ENCODE data around the gene PNMA8A. TPM values are rescaled to one million over a fixed set of nuclear protein-coding genes. Genes with fewer than 3 reads are reported as not detected.

Gene PNMA8A, protein sequence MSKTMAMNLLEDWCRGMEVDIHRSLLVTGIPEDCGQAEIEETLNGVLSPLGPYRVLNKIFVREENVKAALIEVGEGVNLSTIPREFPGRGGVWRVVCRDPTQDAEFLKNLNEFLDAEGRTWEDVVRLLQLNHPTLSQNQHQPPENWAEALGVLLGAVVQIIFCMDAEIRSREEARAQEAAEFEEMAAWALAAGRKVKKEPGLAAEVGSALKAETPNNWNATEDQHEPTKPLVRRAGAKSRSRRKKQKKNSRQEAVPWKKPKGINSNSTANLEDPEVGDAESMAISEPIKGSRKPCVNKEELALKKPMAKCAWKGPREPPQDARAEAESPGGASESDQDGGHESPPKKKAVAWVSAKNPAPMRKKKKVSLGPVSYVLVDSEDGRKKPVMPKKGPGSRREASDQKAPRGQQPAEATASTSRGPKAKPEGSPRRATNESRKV
- total RNA-seq (2014; rRNA removed; shearing (Covaris generic)), result not detected in 2 replicates
- not detected in 2 replicates for total RNA-seq (2022)
- Bru-seq, nascent RNA, result percentile 17 among the genes with signal in this experiment
- percentile 7 among the genes with signal in this experiment for BruChase-seq, experiment 1, labeled RNA remaining after a 6-hour chase
- BruChase-seq, experiment 2, labeled RNA remaining after a 2-hour chase, result percentile 13 among the genes with signal in this experiment
- long read RNA-seq, result 0 reads

DNA sequence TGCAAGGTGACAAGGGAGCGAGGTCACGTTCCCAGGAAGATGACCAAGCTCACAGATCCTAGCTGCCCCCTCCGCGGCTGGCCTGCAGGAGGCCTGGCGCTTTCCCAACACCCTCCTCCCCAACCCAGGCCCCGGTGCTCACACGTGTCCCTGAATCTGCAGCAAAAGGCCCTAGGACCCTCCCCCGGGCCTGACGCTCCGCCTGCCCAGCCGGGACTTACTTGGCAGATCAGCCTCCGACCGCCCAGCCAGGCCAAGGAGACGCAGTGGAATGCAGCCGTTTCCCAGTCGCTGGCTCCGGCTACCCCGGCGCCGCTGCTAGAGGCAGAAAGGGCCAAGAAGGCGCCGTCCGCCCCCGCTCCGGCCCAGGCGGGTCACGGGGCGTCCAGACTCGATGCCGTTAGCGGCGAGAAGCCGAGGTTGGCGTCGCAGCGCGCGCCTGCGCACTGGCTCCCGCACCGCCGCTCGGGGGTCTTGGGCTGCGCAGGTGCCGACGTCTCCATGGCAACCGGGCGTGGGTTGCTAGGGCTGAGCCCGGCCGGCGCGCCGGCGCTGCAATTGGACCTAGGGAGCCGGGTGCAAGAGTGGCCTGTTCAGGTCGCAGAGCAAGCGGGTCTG, at the start of gene PNMA8A:
Gene PNMA8A, minus strand, starts transcription at position 448 of the 618 bp plus-strand sequence. CDS start 528 bp downstream, outside the sequence.
- no TSS peak for BruUV-seq (replicated peaks)
- CTCF ChIA-PET (ENCODE audit: unreplicated experiment), result no interaction called here
- no peak within 1 kb of the TSS for H3K4me3 ChIP-seq (ENCODE audit: low read depth, low read length, poor library complexity, severe bottlenecking)

DNA sequence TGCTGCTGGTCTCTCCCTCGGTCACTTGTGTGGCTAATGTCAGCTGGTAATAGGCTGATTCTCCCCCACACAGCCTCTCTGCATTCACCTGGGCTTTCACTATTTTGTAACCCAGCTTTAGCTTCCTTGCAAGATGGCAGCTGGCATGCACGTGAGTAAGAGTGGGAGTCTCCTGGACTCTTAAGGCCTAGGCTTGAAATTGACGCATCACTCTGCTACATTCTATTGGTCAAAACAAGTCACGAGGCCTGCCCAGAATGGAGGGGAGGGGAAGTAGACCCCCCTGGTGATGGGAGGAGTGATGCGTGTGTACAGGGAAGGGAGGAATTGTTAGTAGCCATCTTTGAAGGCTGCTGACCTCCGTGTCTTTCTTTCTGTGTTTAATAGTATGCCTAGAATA, 49.3 kb upstream of the PNMA8A start:
- CTCF ChIA-PET (ENCODE audit: unreplicated experiment), result interaction anchor here (0.6 to 1.1 kb wide), 2 partner anchors 17 to 236 kb away, joined by 3 to 4 read pairs; no protein-coding TSS in a partner anchor
- H4K20me1 ChIP-seq (ENCODE audit: insufficient read depth, low read length), result no peaks in the 10 kb centered on the region
- H3K4me1 ChIP-seq (ENCODE audit: insufficient read depth, low read length, poor library complexity, severe bottlenecking), result peaks cover 28% of the 10 kb centered on the region
- H2AFZ ChIP-seq (ENCODE audit: low read length), result peak overlapping the region; percentile 91
- BruUV-seq (replicated peaks), result no TSS peak
- no peaks in the 10 kb centered on the region for H3K36me3 ChIP-seq (ENCODE audit: insufficient read depth, low read length)
- POLR2A ChIA-PET, result no interaction called here
- no peak overlapping the region for H3K4me3 ChIP-seq (ENCODE audit: low read depth, low read length, poor library complexity, severe bottlenecking)
- intact Hi-C loops (cut with micrococcal nuclease; ENCODE audit: unreplicated experiment), result no loop called here
- DNase-seq (ENCODE audit: low spot score), result no peak
- no peaks in the 10 kb centered on the region for H3K9me2 ChIP-seq (ENCODE audit: insufficient read depth, low read length)
- H3K27ac ChIP-seq (ENCODE audit: low read depth, low read length, poor library complexity, severe bottlenecking), result peak overlapping the region; percentile 50
- TF ChIP-seq, protein P1, sequence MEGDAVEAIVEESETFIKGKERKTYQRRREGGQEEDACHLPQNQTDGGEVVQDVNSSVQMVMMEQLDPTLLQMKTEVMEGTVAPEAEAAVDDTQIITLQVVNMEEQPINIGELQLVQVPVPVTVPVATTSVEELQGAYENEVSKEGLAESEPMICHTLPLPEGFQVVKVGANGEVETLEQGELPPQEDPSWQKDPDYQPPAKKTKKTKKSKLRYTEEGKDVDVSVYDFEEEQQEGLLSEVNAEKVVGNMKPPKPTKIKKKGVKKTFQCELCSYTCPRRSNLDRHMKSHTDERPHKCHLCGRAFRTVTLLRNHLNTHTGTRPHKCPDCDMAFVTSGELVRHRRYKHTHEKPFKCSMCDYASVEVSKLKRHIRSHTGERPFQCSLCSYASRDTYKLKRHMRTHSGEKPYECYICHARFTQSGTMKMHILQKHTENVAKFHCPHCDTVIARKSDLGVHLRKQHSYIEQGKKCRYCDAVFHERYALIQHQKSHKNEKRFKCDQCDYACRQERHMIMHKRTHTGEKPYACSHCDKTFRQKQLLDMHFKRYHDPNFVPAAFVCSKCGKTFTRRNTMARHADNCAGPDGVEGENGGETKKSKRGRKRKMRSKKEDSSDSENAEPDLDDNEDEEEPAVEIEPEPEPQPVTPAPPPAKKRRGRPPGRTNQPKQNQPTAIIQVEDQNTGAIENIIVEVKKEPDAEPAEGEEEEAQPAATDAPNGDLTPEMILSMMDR (conservative IDR thresholded peaks at IDR 0.05; ENCODE audit: low read length), result no peak
- TF ChIP-seq EZH2phosphoT487 (IDR thresholded peaks at IDR 0.05; ENCODE audit: borderline replicate concordance, low read depth, low read length), result no peak
- no peaks in the 10 kb centered on the region for H3K9me3 ChIP-seq (ENCODE audit: low read length)
- peak overlapping the region; percentile 56 for H3K4me2 ChIP-seq (ENCODE audit: low read length)
- no peaks in the 10 kb centered on the region for H3K79me2 ChIP-seq (ENCODE audit: insufficient read depth, low read depth, low read length)

More for the DNA sequence above, at the start of gene PNMA8A:
- Histone ChIP-seq H3K4me1 (ENCODE audit: insufficient read depth, low read length, poor library complexity, severe bottlenecking) (peaks cover 30% of the 10 kb centered on the region), H3K4me2 (ENCODE audit: low read length) (no peak within 1 kb of the TSS), H3K79me2 (ENCODE audit: insufficient read depth, low read depth, low read length) (no peaks in the 10 kb centered on the region), H3K36me3 (ENCODE audit: insufficient read depth, low read length) (no peaks in the 10 kb centered on the region), H4K20me1 (ENCODE audit: insufficient read depth, low read length) (no peaks in the 10 kb centered on the region), H2AFZ (ENCODE audit: low read length) (peak within 1 kb of the TSS; percentile 2; the same call in 1 of the 2 replicates), H3K9me3 (ENCODE audit: low read length) (no peaks in the 10 kb centered on the region), H3K27ac (ENCODE audit: low read depth, low read length, poor library complexity, severe bottlenecking) (no peak within 1 kb of the TSS), H3K9me2 (ENCODE audit: insufficient read depth, low read length) (no peaks in the 10 kb centered on the region)
- POLR2A ChIA-PET, result no interaction called here
- intact Hi-C loops (cut with micrococcal nuclease; ENCODE audit: unreplicated experiment), result no loop called here
- TF ChIP-seq, protein P1 (conservative IDR thresholded peaks at IDR 0.05; ENCODE audit: low read length), result no peak
- no peak for TF ChIP-seq EZH2phosphoT487 (IDR thresholded peaks at IDR 0.05; ENCODE audit: borderline replicate concordance, low read depth, low read length)
- no peak for DNase-seq (ENCODE audit: low spot score)
